Endothelial cell (in vitro differentiated cells): ENCODE data around the gene IL17REL. TPM values are rescaled to one million over a fixed set of nuclear protein-coding genes. Genes with fewer than 3 reads are reported as not detected.

ENCODE experiments used
- DNase-seq: peaks from one replicate; pipeline ENCODE4 v3.0.0; 2021; ENCODE audit warnings: low spot score
- H3K27ac Mint-ChIP-seq: one replicate; pipeline ENCODE4 v1.8.0; 2021; ENCODE audit warnings: mixed read lengths, inconsistent platforms; ENCODE audit not compliant: unreplicated experiment
- H3K27me3 Mint-ChIP-seq: one replicate; pipeline ENCODE4 v1.8.0; 2021; ENCODE audit warnings: mild to moderate bottlenecking, moderate library complexity, mixed read lengths, inconsistent platforms; ENCODE audit not compliant: unreplicated experiment
- H3K36me3 Mint-ChIP-seq: one replicate; pipeline ENCODE4 v1.8.0; 2021; ENCODE audit warnings: mild to moderate bottlenecking, low read depth, mixed read lengths, inconsistent platforms; ENCODE audit not compliant: unreplicated experiment
- H3K4me1 Mint-ChIP-seq: one replicate; pipeline ENCODE4 v1.8.0; 2021; ENCODE audit warnings: mild to moderate bottlenecking, mixed read lengths, inconsistent platforms; ENCODE audit not compliant: unreplicated experiment
- H3K4me3 Mint-ChIP-seq: one replicate; pipeline ENCODE4 v1.8.0; 2021; ENCODE audit warnings: mild to moderate bottlenecking, mixed read lengths, inconsistent platforms; ENCODE audit not compliant: unreplicated experiment
- H3K9me3 Mint-ChIP-seq: one replicate; pipeline ENCODE4 v1.8.0; 2021; ENCODE audit warnings: mixed read lengths, inconsistent platforms; ENCODE audit not compliant: unreplicated experiment
- CTCF ChIP-seq: fragments of 200-600 bp; sonication (generic); IDR thresholded peaks from one replicate; pipeline ENCODE4 v1.5.0; 2021; ENCODE audit warnings: antibody characterized with exemption; ENCODE audit not compliant: unreplicated experiment
- total RNA-seq: library from RNA; stranded (reverse); fragmentation: NEBNext Ultra II Directional; extraction: Animal tissue kit (Norgen Biotek cat#: 25700); gene quantifications from one replicate; pipeline ENCODE4 v1.2.1, GENCODE V29; 2021; ENCODE audit not compliant: unreplicated experiment

The IL17REL gene
- total RNA-seq, 1 donor from 2014 or later, result 0.15 TPM

DNA sequence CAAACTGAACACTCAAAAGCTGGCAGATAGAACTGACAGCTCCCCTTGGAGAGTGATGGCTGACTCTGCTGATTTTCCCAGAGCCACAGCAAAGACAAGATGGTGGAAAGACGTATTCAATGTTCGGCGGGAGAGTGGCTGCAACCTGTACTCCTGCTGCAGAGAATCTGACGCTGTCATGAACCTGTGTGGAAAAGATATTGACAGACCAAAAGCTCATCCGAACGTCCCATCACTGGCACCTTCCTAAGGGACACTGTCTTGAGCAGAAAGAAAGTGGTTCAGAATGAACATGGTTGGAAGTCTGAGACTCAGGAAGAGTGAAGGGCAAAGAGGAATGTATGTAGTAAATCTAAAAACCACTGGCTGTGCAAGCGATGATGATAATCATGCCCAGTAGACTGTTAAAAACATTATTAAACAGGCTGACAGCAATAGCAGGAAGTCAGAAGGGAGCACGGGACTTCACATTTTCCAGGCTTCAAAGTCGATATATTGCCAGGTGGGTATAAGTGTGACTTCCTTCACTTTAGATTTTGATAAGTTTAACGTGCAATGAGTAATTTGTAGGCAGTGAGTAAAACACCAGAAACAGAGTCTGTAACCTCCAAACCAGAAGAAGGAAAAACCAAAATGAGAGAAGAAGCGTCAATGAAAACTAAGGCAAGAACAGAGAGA lies 6.2 kb upstream of the IL17REL start:
- Mint-ChIP-seq H3K4me1 (no peaks in the 10 kb centered on the region), H3K27ac (no peak overlapping the region), H3K4me3 (no peak overlapping the region), H3K9me3 (peaks cover 4% of the 10 kb centered on the region), H3K27me3 (peaks cover 11% of the 10 kb centered on the region), H3K36me3 (no peaks in the 10 kb centered on the region)
- no peak for TF ChIP-seq CTCF
- no peak for DNase-seq

DNA sequence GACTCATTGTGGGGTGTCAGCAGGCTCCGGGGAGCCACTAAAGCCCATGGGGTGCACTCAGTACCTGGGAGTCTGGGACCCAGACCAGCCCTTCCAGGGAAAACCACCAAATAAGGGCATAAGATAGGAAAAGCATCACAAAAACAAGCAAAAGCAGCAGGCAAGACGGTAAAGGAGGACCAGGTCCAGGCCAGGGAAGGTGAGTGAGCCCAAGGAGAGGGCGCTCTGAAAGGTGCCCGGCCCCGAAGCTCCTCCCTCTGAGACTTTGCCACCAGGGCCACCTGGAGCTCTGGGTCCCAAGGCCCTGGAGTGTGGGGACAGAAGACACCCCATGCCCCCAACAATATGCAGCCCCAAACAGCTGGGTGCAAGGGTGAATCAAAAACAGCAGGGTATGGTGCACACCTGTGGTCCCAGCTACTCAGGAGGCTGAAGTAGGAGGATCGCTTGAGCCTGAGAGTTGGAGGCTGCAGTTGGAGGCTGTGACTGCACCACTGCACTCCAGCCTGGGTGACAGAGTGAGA lies 5.2 kb upstream of the IL17REL start:
- peaks cover 14% of the 10 kb centered on the region for H3K27me3 Mint-ChIP-seq
- no peak overlapping the region for H3K4me3 Mint-ChIP-seq
- TF ChIP-seq CTCF, result no peak
- H3K9me3 Mint-ChIP-seq, result peaks cover 4% of the 10 kb centered on the region
- DNase-seq, result no peak
- H3K36me3 Mint-ChIP-seq, result no peaks in the 10 kb centered on the region
- no peak overlapping the region for H3K27ac Mint-ChIP-seq
- H3K4me1 Mint-ChIP-seq, result no peaks in the 10 kb centered on the region

GRCh38 chr22:50016988-50017700 lies 4.6 kb upstream of the IL17REL start:
- Mint-ChIP-seq H3K9me3 (peaks cover 4% of the 10 kb centered on the region), H3K36me3 (no peaks in the 10 kb centered on the region), H3K4me1 (no peaks in the 10 kb centered on the region), H3K27ac (no peak overlapping the region), H3K27me3 (peaks cover 17% of the 10 kb centered on the region), H3K4me3 (no peak overlapping the region)
- no peak for TF ChIP-seq CTCF
- DNase-seq, result no peak

- no peak for TF ChIP-seq CTCF
- no peak overlapping the region for H3K4me3 Mint-ChIP-seq
- no peaks in the 10 kb centered on the region for H3K4me1 Mint-ChIP-seq
- DNase-seq, result peak; percentile 3
- peaks cover 21% of the 10 kb centered on the region for H3K27me3 Mint-ChIP-seq
- no peak overlapping the region for H3K27ac Mint-ChIP-seq
- H3K36me3 Mint-ChIP-seq, result no peaks in the 10 kb centered on the region
- H3K9me3 Mint-ChIP-seq, result peaks cover 4% of the 10 kb centered on the region
These were observed 3.9 kb upstream of the IL17REL start for GRCh38 chr22:50016308-50016987.
